Measurements from ENCODE around the gene SOX12. TPM values are rescaled to one million over a fixed set of nuclear protein-coding genes. Genes with fewer than 3 reads are reported as not detected.
"Not testable (repeated sequence)": the region's sequence is repeated elsewhere in the genome, so short reads cannot be mapped to it uniquely, and the experiment has no call there.

SOX12 gene
- total RNA-seq, 1 donor = 6.0 TPM

DNA sequence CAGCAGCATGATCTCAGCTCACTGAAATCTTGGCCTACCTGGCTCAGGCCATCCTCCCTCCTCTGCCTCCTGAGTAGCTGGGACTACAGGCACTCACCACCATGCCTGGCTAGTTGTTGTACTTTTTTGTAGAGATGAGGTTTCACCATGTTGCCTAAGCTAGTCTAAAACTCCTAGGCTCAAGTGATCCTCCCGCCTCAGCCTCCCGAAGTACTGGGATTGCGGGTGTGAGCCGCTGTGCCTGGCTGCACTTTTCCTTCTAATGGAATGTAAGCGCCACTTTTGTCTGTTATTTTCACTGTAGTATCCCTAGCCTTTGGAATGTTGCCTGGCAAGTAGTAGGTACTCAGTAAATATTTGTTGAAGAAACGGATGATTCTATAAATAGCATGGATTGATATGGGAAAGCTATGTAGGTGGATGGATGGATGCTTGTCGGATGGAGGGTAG, 44.8 kb downstream of the SOX12 start:
- TF ChIP-seq CTCF (IDR thresholded peaks at IDR 0.05; ENCODE audit: insufficient read depth, low read depth, low read length) = no peak
- no peak for DNase-seq (ENCODE audit: low read depth)
- no peak overlapping the region for H3K4me3 ChIP-seq (ENCODE audit: low read depth, low read length)

GRCh38 chr20:370977-371754, 45.8 kb downstream of the SOX12 start:
- no peak for DNase-seq (ENCODE audit: low read depth)
- H3K4me3 ChIP-seq (ENCODE audit: low read depth, low read length) = no peak overlapping the region
- no peak for TF ChIP-seq CTCF (IDR thresholded peaks at IDR 0.05; ENCODE audit: insufficient read depth, low read depth, low read length)

- TF ChIP-seq CTCF (IDR thresholded peaks at IDR 0.05; ENCODE audit: insufficient read depth, low read depth, low read length) = no peak
- no peak overlapping the region for H3K4me3 ChIP-seq (ENCODE audit: low read depth, low read length)
- peak; percentile 99 for DNase-seq (ENCODE audit: low read depth)
These were observed 46.6 kb downstream of the SOX12 start for GRCh38 chr20:371755-372542.

DNA sequence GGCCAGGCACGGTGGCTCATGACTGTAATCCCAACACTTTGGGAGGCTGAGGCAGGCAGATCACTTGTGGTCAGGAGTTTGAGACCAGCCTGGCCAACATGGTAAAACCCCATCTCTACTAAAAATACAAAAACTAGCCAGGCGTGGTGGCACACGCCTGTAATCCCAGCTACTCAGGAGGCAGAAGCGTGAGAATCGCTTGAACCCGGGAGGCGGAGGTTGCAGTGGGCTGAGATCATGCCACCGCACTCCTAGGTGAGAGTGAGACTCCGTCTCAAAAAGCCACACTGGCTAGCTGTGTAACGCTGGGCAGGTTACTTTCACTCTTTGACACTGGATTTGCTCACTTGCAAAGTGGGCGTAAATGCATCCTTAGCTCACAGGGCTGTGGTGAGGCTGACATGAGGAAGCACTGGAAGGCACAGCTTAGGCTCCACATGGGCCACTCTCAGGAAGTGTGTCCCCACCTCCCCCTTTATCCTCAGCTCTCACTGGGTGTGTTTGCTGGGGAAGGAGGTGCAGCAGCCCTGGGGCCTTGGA, 47.3 kb downstream of the SOX12 start:
- DNase-seq (ENCODE audit: low read depth); H3K4me3 ChIP-seq (ENCODE audit: low read depth, low read length): not testable (repeated sequence)

- DNase-seq (ENCODE audit: low read depth) = peak; percentile 95
- H3K4me3 ChIP-seq (ENCODE audit: low read depth, low read length) = no peak overlapping the region
These were observed 48.0 kb downstream of the SOX12 start for GRCh38 chr20:373171-373890.

DNA sequence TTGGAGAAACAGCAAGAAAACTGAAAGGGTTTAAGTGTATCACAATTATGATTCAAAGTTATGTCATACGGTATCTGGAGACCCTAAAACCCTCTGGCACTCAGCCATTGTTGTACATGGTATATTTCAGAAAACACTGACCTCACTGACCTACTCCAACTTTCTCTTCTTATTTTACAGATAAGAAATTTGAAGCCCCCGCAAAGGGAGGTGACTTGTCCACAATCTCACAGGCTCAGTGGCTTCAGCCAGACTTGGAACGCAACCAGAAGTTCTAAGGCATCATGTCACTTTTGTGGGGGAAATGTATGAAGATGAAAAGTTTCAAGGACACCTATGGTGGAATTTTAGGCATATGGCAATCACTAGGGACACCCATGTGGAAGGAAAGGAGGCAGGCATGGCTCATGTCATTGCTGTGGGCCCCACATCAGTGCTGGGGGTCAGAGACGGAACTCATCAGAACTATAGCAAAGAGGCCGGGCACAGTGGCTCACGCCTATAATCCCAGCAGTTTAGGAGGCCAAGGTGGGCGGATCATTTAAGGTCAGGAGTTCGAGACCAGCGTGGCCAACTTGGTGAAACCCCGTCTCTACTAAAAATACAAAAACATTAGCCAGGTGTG, 50.0 kb downstream of the SOX12 start:
- H3K4me3 ChIP-seq (ENCODE audit: low read depth, low read length) = no peak overlapping the region
- TF ChIP-seq CTCF (IDR thresholded peaks at IDR 0.05; ENCODE audit: insufficient read depth, low read depth, low read length) = no peak
- no peak for DNase-seq (ENCODE audit: low read depth)

More at GRCh38 chr20:373171-373890, 48.0 kb downstream of the SOX12 start:
- no peak for TF ChIP-seq CTCF (IDR thresholded peaks at IDR 0.05; ENCODE audit: insufficient read depth, low read depth, low read length)

Data from fibroblast of villous mesenchyme (primary cell).